Renal cortex interstitium (tissue), 11 donors: ENCODE results near the gene MAP3K14. TPM values are rescaled to one million over a fixed set of nuclear protein-coding genes. Genes with fewer than 3 reads are reported as not detected.

Source experiments
- DNase-seq, 11 donors: peaks; one replicate each; pipeline ENCODE4 v3.0.0-alpha.2; 2013; ENCODE audit warnings: low read depth in 9 of 11, low spot score in 4 of 11; ENCODE audit errors: extremely low read depth in 1 of 11
- polyA plus RNA-seq, 3 donors: library from polyadenylated mRNA; unstranded; fragments of 120-200 nt; gene quantifications; one replicate each; pipeline ENCODE4 v1.2.1, GENCODE V29; 2013; ENCODE audit not compliant: insufficient read length in 3 of 3

MAP3K14 gene
- polyA plus RNA-seq, 3 donors, result 4.5 to 7.7 (median 5.1) TPM

DNA sequence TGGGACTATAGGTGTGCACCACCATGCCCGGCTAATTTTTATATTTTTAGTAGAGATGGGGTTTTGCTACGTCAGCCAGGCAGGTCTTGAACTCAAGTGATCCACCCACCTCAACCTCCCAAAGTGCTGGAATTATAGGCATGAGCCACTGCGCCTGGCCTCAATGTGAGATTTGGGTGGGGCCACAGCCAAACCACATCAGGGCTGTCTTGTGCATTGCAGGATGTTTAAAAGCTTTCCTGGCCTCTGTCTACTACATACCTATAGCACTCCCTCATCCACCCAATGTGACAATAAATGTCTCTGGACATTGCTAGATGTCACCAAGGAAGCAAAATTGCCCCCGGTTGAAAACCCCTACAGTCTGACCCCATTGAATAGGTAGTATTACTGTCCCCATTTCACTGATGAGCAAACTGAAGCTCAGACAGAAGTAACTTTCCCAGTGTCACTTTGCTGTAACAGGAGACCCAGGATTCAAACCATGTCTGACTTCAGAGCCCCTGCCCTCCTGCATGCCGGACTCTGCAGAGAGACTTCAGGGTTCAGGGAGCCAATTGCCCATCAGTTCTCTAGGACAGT lies 3.6 kb upstream of the MAP3K14 start:
- DNase-seq, result no peak

- DNase-seq, result no peak
These were observed 2.5 kb upstream of the MAP3K14 start for GRCh38 chr17:45319239-45319703.

GRCh38 chr17:45318561-45319230 lies 1.9 kb upstream of the MAP3K14 start:
- no peak for DNase-seq

DNA sequence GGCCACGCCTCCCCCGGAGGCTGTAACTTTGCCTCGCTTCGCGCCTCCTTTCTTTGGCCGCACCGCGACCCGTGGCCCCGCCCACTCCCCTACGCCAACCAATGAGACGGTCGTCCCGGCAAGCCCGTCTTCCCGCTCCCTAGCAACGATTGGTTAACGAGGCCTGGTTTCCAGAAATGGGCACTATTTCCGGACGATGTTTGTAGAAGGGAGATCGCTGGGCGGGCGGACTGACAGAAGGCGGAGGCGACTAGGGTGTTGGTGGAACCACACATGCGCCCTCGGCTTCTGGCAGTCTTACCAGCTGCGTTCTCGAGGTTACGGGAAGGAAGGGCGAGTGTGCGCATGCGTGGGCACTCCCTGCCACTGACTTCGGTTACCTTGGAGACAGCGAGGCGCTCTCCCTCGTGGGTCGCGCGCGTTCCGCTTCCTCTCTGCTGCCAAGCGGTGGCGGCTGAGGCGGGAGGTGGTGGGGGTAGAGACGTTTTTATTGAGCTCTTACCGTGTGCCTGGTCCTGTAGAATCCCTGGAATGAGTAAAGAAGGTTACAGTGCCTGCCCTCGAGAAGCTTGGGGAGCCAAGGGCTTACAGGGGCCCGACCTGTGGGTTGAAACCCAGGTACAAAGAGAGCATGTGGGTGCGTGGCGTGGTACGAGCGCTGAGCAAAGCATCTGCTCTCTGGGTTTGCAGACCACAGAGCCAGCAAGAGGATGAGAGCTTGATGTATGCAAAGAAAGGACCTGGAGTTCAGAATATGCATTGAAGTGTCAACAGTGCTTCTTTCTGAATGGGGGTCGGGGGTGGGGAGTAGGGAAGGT lies 500 bp upstream of the MAP3K14 start:
- peak; percentile 98 to 100 (median 99) for DNase-seq

DNA sequence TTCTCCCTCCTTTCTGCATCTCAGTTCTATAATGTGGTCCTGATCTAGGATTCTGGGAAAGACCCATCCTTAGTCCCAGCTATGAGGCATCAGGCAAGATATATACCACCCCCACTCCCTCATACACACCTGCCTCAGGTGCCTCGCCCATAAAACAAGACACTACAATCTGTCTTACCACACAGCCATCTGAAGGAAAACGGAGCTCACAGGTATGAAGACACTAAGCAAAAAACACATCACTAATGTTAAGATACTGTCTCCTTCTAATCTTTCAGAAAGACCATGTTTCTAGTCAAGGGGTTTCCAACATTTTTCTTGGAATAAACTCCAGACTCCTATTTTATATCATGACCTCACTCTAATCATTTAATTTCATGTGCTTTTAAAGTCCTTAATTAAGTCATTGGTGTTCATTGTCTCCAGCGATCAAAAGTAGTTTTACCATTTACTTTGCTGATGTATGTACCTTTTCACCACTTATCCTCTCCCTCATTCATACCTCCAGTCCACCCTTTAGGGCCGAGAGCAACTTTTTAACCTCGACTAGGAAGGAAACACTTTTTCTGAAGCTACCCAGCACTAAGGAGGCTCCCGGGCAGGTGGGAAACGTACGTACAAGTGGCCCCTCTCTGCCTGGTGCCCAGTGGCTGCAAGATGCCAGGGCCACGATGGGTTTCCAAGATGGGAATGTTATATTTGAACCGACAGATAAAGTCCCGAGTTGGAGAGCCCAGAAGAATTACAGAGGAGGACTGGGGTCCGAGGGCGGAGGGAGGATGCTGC lies 979 bp downstream of the MAP3K14 start:
- DNase-seq, result no peak

DNA sequence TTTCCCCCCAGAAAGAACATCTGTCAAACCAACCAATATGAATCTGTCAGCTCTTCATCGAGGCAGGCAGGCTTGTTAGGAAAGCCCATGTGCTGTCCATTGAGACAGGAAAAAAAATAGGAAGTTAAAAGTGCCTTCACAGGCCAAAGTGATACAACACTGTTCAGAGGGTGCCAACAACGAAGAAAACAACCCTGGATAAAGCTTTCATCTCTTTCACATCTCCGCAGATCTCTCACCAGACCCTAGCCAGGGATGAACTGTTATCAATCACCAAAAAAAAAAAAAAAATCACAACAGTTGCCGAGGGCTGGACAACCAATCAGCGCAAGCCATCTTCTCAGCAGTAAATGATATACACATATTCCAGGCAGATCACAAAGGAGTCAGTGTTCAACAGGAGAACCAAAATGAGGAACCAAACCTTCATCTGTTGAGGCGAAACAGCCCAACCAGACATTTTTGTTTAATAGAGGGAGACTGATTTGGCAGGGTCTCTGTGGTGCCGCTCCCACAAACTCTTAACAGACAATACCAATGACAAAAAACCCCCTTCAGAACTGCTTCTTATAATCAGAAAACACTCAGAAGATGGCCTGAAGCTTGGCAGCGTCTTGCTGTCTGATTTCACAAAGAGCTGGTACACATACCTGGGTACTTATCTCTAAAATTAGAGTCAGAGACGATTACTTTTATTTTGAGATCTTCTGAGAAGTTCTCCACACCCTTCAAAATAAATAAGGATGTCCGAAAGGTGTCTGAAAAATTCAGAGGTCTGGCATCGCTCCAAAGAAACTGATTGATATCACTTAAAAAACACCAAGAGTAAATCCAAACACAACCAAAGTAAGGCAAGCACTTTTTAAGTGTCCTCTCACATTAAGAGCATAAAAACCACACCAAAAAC lies 1.8 kb downstream of the MAP3K14 start:
- DNase-seq, result no peak

- DNase-seq, result no peak
These were observed 2.7 kb downstream of the MAP3K14 start for GRCh38 chr17:45313996-45314740.

DNA sequence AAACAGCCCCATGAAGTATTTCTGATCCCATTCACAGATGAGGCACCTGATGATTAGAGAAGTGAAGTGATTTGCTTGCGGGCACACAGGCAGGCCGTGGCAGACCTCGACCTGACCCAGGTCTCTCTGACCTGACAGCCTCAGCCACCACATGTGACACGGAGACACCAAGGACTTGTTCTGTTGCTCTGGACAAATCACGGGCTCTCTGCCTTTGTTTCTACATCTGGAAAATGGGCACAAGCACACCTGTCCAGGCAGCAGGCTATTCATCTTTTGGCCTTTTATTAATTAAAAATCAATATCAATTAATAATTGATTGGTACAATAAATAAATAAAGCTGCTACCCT lies 3.4 kb downstream of the MAP3K14 start:
- no peak for DNase-seq

- DNase-seq, result no peak
These were observed 4.1 kb downstream of the MAP3K14 start for GRCh38 chr17:45312477-45313420.

DNA sequence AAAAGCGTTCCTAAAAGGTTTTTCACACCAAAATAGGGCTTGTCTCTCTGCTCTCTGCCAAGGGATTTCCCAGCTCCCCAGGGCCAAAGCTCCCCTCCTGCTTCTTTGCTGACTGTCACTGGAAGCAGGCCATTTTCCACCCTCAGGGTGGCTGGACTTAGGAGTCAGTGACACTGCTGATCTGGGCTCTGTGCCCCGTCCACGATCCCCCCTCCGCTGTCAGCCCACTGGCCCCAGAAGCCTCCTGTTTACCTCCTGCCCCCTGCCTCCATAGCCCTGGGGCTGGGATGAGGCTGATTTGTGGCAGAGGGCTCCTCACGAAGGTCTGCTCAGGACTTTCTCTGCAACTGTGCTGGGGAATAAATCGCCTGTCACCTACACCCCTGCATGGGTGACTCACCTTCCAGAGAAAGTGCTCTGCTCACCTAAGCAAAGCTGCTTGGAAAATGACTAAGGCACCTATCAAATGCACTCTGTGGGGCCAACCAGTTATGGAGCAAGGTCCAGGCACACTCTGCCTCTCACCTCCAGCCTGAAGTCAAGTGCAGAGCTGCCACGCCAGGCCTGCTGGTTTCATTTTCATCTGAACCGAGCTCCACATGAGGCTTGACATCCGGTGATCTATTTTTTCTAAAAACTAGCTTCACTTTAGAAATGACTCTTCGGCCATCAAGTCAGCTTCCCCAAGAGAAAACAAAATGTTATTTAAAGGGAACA lies 4.9 kb downstream of the MAP3K14 start:
- DNase-seq, result no peak

- DNase-seq, result no peak
These were observed 5.4 kb downstream of the MAP3K14 start for GRCh38 chr17:45311401-45311759.

DNA sequence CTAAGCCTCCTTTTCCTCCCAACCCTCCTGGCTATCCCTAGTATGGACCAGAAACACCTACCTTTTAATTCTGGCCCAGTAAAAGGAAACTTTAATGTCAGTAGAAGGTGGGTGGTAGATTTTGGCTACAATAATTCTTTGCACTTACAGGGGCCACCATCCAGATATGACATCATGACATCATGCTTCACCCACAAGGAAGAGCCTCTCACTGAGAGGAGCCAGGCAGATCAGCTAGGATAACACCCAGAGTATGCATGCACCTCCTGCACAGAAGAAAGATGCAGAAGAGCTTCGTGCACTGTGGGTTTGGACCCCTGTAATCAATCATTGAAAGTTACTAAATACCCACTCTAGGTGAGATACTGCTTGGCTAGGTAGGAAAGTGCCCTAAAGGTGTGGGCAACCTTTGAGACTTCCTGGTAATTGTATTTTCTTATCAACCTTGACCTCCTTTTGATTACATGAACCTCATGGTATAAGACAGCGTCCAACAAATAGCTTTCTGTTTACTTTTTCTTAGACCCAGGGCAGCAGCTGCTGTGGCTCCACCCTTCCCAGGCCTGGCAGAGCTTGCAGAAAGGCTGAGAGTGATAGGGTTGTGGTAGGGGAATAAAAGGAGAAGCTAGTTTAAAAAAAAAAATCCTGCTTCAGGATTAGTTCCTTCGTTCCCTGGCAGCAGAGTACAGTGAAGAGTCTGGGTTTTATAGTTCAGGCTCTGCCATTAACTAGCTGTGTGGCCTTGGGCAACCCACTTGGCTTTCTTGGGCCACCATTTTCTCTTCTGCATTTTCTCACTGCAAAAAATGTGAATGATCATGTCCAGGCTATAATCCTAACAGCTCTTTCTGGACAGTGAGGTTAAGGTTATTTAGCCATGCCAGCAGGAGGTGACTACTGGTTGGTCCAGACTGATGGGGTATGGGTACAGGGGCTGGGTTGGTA lies 6.2 kb downstream of the MAP3K14 start:
- DNase-seq, result no peak

DNA sequence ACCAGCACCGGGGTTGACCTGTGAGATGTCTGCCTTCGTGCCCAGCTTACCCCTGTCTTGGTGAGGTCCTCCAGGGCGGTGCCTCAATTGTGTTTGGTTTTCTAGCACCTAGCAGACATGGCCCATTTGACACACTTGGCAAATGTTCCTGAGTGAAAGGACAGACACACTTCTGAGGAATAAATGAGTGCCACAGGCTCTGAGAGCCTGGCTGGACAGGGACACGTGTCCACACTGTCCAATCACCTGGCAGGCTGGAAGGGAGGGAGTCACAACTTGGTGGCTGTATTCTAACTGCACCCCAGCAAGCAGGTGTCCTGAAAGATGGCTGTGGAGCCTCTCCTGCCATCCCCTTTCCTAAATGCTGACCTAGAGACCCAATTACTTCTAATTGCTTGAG lies 7.4 kb downstream of the MAP3K14 start:
- no peak for DNase-seq

DNA sequence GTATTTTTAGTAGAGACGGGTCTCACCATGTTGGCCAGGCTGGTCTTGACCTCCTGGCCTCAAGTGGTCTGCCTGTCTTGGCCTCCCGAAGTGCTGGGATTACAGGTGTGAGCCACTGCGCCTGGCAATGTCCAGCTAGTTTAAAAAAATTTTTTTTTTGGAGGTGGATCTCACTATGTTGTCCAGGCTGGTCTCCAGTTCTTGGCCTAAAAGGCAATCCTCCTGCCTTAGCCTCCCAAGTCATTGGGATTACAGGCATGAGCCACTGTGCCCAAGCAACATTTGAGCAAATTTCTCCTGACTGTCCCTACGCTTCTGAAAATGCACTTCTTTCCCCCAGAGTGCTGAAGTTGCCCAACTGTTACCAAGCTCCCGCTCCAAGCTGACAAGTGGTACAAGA lies 8.0 kb downstream of the MAP3K14 start:
- no peak for DNase-seq

DNA sequence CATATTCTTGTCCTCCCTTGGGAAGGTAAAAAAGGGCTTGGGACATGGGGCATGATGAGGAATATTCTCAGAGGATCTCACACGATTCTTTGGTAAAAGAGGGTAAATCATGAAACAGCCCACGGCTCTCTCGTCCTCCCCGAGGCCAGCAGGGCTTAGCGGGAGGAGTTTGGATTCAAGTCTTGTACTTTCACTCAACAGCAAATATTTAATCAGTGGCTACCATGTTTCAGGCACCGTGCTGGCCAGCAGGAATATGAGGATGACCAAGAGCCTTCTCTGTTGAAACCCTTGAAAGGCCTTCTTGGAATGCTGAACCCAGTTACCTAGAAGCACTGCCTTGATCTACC lies 8.8 kb downstream of the MAP3K14 start:
- DNase-seq, result no peak
